Kidney (tissue), 14 donors: ENCODE results near the gene RAB7A. TPM values are rescaled to one million over a fixed set of nuclear protein-coding genes. Genes with fewer than 3 reads are reported as not detected.

Source experiments
- DNase-seq, 5 donors: peaks; one replicate each; pipeline ENCODE4 v3.0.0-alpha.2; 2013 to 2020
- FAIRE-seq: peaks from 2 replicates; lab custom pipeline; 2012; peaks lifted over from hg19 to GRCh38; lab: Jason Lieb, UNC
- H3K27ac ChIP-seq, 2 donors: one replicate each; pipeline ENCODE4 v1.7.0; 2013; ENCODE audit warnings: low read depth in 2 of 2, low read length in 2 of 2, inconsistent platforms in 1 of 2
- H3K27me3 ChIP-seq: one replicate; pipeline ENCODE4 v1.7.1; 2013; ENCODE audit warnings: low read length, inconsistent platforms; ENCODE audit not compliant: control insufficient read depth, insufficient read depth
- H3K36me3 ChIP-seq, 3 donors: one replicate each; pipeline versions ENCODE4 v1.7.0 to v1.7.1; 2013; ENCODE audit warnings: low read length in 3 of 3, control low read depth in 1 of 3, inconsistent platforms in 1 of 3; ENCODE audit not compliant: insufficient read depth in 3 of 3, control insufficient read depth in 2 of 3
- H3K4me1 ChIP-seq, 3 donors: one replicate each; pipeline versions ENCODE4 v1.7.0 to v1.7.1; 2013; ENCODE audit warnings: low read length in 3 of 3, inconsistent platforms in 1 of 3, low read depth in 1 of 3; ENCODE audit not compliant: control insufficient read depth in 2 of 3, insufficient read depth in 2 of 3
- H3K4me3 ChIP-seq, 3 donors: one replicate each; pipeline versions ENCODE4 v1.7.0 to v1.8.1; 2013; ENCODE audit warnings: low read length in 3 of 3, control low read depth in 1 of 3, inconsistent platforms in 1 of 3
- H3K9ac ChIP-seq, 3 donors: one replicate each; pipeline versions ENCODE4 v1.7.0 to v1.7.1; 2013; ENCODE audit warnings: low read length in 3 of 3, control low read depth in 1 of 3, inconsistent platforms in 1 of 3
- H3K9me3 ChIP-seq, 3 donors: one replicate each; pipeline versions ENCODE4 v1.7.0 to v1.7.1; 2013; ENCODE audit warnings: low read length in 3 of 3, control low read depth in 1 of 3, inconsistent platforms in 1 of 3; ENCODE audit not compliant: control insufficient read depth in 2 of 3, insufficient read depth in 1 of 3
- intact Hi-C: fragments of 100-400 bp; cut with DNase I; formaldehyde crosslinking; loops from one replicate; pipeline ENCODE4 v1.11.1; 2022
- polyA plus RNA-seq: library from polyadenylated mRNA; stranded (reverse); fragments of 350-450 nt; fragmentation: Illumina TruSeq; extraction: RNeasy Lipid Tissue Mini Kit (QIAGEN cat#74804); gene quantifications from one replicate; pipeline ENCODE4 v1.2.3, GENCODE V29; 2014; ENCODE audit warnings: low read depth, low replicate concordance; ENCODE audit not compliant: insufficient read depth
- total RNA-seq: library from RNA; stranded (reverse); fragmentation: NEBNext Ultra II Directional; extraction: Animal tissue kit (Norgen Biotek cat#: 25700); gene quantifications from one replicate; pipeline ENCODE4 v1.2.1, GENCODE V29; 2021
- TF ChIP-seq, protein P1 (sequence below): IDR thresholded peaks from 3 replicates; pipeline ENCODE4 v1.5.1; 2012; ENCODE audit warnings: mild to moderate bottlenecking, moderate library complexity, borderline replicate concordance; ENCODE audit not compliant: insufficient read depth; ENCODE audit errors: extremely low read depth
- donor health status: control.
- donor health status: control.
- donor health status: control.
- donor health status: control.
- donor health status: control.
- donor health status: DM: yes; HTN: yes; CAD: no.
- donor health status: Normal renal cell carcinoma (clear cell type).

The RAB7A gene
- total and polyA plus RNA-seq, 2 donors from 2014 or later: 211 to 248 TPM

DNA sequence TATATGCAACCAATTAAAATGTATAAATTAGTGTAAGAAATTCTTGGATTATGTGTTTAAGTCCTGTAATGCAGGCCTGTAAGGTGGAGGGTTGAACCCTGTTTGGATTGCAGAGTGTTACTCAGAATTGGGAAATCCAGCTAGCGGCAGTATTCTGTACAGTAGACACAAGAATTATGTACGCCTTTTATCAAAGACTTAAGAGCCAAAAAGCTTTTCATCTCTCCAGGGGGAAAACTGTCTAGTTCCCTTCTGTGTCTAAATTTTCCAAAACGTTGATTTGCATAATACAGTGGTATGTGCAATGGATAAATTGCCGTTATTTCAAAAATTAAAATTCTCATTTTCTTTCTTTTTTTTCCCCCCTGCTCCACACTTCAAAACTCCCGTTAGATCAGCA lies 88.1 kb downstream of the RAB7A start:
- H3K27me3 ChIP-seq: no peaks in the 10 kb centered on the region

DNA sequence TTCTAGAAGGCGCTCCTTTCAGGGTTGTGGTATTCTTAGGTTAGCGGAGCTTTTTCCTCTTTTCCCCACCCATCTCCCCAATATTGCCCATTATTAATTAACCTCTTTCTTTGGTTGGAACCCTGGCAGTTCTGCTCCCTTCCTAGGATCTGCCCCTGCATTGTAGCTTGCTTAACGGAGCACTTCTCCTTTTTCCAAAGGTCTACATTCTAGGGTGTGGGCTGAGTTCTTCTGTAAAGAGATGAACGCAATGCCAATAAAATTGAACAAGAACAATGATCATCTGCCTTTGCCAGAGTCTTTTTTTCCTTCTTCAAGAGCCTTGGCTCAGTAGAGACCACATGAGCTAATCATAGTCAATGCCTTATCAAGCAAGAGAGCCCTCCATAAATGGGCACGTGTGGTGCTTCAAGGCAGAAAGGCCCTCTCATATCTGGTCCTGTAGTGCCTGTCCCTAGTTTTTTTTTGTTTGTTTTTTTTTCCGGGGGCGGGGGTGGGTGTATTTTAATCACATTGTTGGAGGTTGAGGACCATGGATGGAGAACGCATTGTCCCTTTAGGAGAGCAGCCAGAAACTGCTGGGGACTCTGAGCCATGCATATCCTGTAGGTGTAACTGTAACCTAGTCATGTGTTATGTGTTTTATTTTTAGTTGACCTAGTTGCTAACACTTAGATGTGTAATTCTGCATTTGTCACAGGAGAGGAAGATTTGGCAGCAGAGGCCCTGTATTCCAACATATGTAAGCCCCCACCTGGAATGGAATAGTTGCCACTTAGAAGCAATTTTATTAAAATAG lies 88.7 kb downstream of the RAB7A start:
- Histone ChIP-seq H3K4me1 (no peaks in the 10 kb centered on the region), H3K9ac (no peak overlapping the region), H3K27ac (peak overlapping the region in 1 of 2 donors; percentile 33), H3K36me3 (peaks cover 7 to 35% (median 13%) of the 10 kb centered on the region in 3 donors), H3K27me3 (no peaks in the 10 kb centered on the region), H3K9me3 (no peaks in the 10 kb centered on the region), H3K4me3 (no peak overlapping the region)
- no peak for DNase-seq
- TF ChIP-seq, protein P1, sequence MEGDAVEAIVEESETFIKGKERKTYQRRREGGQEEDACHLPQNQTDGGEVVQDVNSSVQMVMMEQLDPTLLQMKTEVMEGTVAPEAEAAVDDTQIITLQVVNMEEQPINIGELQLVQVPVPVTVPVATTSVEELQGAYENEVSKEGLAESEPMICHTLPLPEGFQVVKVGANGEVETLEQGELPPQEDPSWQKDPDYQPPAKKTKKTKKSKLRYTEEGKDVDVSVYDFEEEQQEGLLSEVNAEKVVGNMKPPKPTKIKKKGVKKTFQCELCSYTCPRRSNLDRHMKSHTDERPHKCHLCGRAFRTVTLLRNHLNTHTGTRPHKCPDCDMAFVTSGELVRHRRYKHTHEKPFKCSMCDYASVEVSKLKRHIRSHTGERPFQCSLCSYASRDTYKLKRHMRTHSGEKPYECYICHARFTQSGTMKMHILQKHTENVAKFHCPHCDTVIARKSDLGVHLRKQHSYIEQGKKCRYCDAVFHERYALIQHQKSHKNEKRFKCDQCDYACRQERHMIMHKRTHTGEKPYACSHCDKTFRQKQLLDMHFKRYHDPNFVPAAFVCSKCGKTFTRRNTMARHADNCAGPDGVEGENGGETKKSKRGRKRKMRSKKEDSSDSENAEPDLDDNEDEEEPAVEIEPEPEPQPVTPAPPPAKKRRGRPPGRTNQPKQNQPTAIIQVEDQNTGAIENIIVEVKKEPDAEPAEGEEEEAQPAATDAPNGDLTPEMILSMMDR: no peak
- no peak for FAIRE-seq
- intact Hi-C loops: no loop called here

More for the DNA sequence above, 88.1 kb downstream of the RAB7A start:
- TF ChIP-seq, protein P1: no peak
- FAIRE-seq (no peak), DNase-seq (no peak)
- intact Hi-C loops: no loop called here
- Histone ChIP-seq H3K4me3 (no peak overlapping the region), H3K4me1 (no peaks in the 10 kb centered on the region), H3K36me3 (peaks cover 5 to 38% (median 15%) of the 10 kb centered on the region in 3 donors), H3K27ac (no peak overlapping the region), H3K9ac (no peak overlapping the region), H3K9me3 (no peaks in the 10 kb centered on the region)

DNA sequence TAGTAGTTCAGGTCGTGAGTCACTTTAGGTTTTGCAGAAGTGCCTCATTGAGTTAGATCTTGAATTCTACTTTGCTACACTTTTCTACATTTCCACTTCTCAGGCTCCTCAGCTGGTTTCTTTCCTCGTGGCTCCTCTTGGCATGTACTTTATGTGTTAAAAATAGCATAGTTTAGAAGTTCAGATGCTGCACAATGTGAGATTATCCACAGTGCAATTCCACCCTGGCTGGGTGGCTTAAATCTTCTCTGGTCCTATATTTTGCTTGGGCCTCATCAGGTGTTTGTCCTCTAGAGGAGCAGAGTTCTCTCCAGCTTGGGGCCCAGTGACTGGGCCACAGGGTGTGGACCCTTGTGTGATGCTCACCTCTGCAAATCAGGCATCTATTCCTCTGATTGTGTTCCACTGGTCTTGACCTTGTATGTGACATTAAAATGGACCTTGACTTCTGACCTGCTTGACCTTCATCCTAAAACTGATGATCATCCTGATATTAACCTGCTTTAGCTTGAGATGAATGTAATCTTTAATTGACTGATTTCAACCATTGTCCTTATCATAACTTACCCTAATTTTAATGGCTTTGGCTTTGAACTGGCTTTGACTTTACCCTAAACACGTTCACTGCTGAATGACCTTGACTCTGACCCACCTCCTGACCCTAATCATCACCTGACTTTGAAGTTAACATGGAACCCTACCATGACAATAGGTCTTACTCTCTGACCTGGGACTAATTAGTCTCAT lies 89.5 kb downstream of the RAB7A start:
- Histone ChIP-seq H3K27ac (no peak overlapping the region), H3K4me1 (no peaks in the 10 kb centered on the region), H3K9ac (no peak overlapping the region), H3K9me3 (no peaks in the 10 kb centered on the region), H3K4me3 (no peak overlapping the region), H3K27me3 (no peaks in the 10 kb centered on the region), H3K36me3 (peaks cover 7 to 35% (median 9%) of the 10 kb centered on the region in 3 donors)
- intact Hi-C loops: no loop called here
- FAIRE-seq: no peak
- no peak for DNase-seq
- TF ChIP-seq, protein P1: no peak
